Measurements from ENCODE around the gene TRIM65. TPM values are rescaled to one million over a fixed set of nuclear protein-coding genes. Genes with fewer than 3 reads are reported as not detected.

Gene TRIM65
- total RNA-seq, 1 donor from 2014 or later: 24.7 TPM

DNA sequence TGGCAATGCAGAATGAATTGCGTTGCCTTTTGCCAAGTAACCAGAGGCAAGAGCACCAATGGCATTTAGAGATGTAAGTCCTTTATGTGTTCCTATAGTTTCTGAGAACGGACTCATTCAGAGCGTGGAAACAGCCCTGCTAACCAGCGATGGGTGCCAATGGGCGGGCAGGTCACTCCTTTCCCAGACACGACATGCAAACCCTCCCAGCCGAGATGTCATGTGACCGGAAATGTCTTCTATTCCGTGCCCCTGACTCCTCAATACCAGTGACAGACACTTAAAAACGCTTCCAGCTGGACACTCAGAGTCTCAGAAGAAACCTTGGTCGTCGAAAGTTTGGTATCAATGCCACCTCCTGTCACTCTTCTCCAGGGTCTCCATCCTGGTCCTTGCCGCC, 40.9 kb upstream of the TRIM65 start:
- no peak overlapping the region for H3K4me3 ChIP-seq (ENCODE audit: low read depth, low read length)
- no peak for DNase-seq (ENCODE audit: low read depth)
- no peak for TF ChIP-seq CTCF (conservative IDR thresholded peaks at IDR 0.05; ENCODE audit: low read depth, low read length)

GRCh38 chr17:75933808-75934207, 37.1 kb upstream of the TRIM65 start:
- DNase-seq (ENCODE audit: low read depth): no peak
- no peak overlapping the region for H3K4me3 ChIP-seq (ENCODE audit: low read depth, low read length)
- TF ChIP-seq CTCF (conservative IDR thresholded peaks at IDR 0.05; ENCODE audit: low read depth, low read length): no peak

DNA sequence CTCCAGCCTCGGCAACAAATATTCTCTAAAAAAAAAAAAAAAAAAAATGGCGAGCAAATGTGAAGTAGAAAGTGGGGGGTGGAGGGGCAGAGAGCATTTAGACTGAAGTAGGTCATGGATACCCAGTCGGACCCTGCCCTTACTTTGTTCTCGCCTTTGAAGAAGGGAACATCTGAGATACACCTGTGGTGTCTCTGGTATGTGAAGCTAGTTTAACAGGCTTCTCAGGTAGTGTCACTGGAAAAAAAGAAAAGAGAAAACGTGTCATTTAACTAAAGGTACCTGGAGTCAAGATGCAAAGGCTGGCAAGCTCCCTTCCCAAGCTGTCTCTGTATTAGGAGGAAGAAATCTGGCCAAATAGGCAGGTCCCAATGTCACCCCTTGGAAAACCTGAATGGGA, 36.1 kb upstream of the TRIM65 start:
- no peak overlapping the region for H3K4me3 ChIP-seq (ENCODE audit: low read depth, low read length)
- DNase-seq (ENCODE audit: low read depth): no peak
- no peak for TF ChIP-seq CTCF (conservative IDR thresholded peaks at IDR 0.05; ENCODE audit: low read depth, low read length)

DNA sequence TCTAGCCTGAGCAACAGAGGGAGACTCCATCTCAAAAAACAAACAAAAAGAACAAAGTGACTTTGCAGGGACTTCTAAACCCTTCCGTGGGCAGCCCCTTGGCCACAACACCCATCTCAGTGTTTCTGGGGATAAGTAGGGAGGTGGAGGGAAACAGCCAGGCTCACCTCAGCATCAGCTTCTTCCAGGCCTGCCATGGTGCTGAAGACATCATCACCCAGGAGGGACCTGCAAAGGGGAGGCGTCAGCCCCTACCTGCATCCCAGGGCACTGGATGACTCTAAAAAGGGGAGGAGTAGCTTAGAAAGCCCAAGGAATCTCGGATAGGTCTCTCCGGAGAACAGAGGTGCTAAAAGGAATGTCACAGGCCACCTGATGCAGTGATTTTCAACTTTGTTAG, 34.3 kb upstream of the TRIM65 start:
- TF ChIP-seq CTCF (conservative IDR thresholded peaks at IDR 0.05; ENCODE audit: low read depth, low read length): no peak
- H3K4me3 ChIP-seq (ENCODE audit: low read depth, low read length): no peak overlapping the region

GRCh38 chr17:75927286-75927922, 30.7 kb upstream of the TRIM65 start:
- DNase-seq (ENCODE audit: low read depth): no peak
- H3K4me3 ChIP-seq (ENCODE audit: low read depth, low read length): no peak overlapping the region
- TF ChIP-seq CTCF (conservative IDR thresholded peaks at IDR 0.05; ENCODE audit: low read depth, low read length): no peak

More for the DNA sequence above, 34.3 kb upstream of the TRIM65 start:
- DNase-seq (ENCODE audit: low read depth): no peak

GRCh38 chr17:75926456-75926855, 29.7 kb upstream of the TRIM65 start:
- TF ChIP-seq CTCF (conservative IDR thresholded peaks at IDR 0.05; ENCODE audit: low read depth, low read length): no peak
- DNase-seq (ENCODE audit: low read depth): no peak
- H3K4me3 ChIP-seq (ENCODE audit: low read depth, low read length): no peak overlapping the region

GRCh38 chr17:75925912-75926311, 29.2 kb upstream of the TRIM65 start:
- no peak for TF ChIP-seq CTCF (conservative IDR thresholded peaks at IDR 0.05; ENCODE audit: low read depth, low read length)
- DNase-seq (ENCODE audit: low read depth): no peak

More at GRCh38 chr17:75925912-75926311, 29.2 kb upstream of the TRIM65 start:
- no peak overlapping the region for H3K4me3 ChIP-seq (ENCODE audit: low read depth, low read length)
